Measurements from ENCODE around the gene SAP30. TPM values are rescaled to one million over a fixed set of nuclear protein-coding genes. Genes with fewer than 3 reads are reported as not detected.
A peak's percentile ranks its signal among the peaks of the same experiment; 100 is the strongest.

Gene SAP30
- total RNA-seq, 1 donor from 2014 or later: 16.8 TPM

DNA sequence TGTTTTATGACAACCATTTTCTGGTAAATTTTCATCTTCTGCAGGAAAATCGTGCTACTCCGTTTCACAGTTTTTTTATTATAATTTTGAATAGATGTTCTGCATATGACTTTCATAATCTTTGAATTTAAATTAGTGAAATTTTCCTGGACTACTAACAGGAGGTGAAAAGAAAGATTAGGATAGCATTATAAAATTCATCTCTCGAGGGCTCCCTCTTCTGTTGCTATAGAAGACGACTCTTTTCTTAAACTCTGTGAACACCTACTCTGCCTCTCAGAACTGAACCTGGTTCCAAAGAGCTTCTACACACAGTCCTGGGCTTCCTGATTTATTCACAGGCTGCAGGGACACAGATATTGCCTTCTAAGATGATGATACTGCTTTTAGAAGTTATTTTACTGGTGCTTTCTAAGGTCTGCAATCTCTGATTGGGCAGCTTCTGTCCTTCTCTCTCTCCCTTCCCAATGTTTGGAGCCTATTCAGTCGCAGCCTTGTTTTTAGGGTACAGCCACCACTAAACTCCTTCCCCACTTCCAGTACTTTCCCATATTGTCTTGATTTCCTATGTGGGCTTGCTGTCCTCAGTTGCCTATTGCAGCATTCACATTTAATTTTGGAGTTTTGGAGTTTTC lies 10.1 kb upstream of the SAP30 start:
- Mint-ChIP-seq H3K27ac (no peak overlapping the region), H3K27me3 (ENCODE audit: low read depth) (no peaks in the 10 kb centered on the region), H3K36me3 (no peaks in the 10 kb centered on the region), H3K4me3 (no peak overlapping the region), H3K4me1 (no peaks in the 10 kb centered on the region), H3K9me3 (peaks cover 3% of the 10 kb centered on the region)
- DNase-seq (ENCODE audit: low spot score in 2 of 2, unreplicated experiment in 2 of 2): no peak
- TF ChIP-seq, protein P1, sequence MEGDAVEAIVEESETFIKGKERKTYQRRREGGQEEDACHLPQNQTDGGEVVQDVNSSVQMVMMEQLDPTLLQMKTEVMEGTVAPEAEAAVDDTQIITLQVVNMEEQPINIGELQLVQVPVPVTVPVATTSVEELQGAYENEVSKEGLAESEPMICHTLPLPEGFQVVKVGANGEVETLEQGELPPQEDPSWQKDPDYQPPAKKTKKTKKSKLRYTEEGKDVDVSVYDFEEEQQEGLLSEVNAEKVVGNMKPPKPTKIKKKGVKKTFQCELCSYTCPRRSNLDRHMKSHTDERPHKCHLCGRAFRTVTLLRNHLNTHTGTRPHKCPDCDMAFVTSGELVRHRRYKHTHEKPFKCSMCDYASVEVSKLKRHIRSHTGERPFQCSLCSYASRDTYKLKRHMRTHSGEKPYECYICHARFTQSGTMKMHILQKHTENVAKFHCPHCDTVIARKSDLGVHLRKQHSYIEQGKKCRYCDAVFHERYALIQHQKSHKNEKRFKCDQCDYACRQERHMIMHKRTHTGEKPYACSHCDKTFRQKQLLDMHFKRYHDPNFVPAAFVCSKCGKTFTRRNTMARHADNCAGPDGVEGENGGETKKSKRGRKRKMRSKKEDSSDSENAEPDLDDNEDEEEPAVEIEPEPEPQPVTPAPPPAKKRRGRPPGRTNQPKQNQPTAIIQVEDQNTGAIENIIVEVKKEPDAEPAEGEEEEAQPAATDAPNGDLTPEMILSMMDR (IDR thresholded peaks at IDR 0.05; ENCODE audit: unreplicated experiment): no peak

DNA sequence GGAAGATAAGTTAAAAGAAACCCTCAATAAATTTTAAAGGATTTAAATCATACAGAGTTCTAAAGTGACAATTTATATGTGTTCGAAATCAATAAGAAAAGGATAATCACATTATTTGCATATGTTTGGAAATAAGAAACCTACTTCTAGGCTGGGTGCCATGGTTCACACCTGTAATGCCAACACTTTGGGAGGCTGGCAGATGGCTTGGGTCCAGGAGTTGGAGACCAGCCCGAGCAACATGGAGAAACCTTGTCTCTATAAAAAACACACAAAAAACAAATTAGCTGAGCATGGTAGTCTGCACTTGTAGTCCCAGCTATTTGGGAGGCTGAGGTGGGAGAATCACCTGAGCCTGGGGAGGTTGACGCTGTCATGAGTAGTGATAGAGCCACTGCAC lies 8.1 kb upstream of the SAP30 start:
- TF ChIP-seq, protein P1 (IDR thresholded peaks at IDR 0.05; ENCODE audit: unreplicated experiment): no peak
- no peak for DNase-seq (ENCODE audit: low spot score in 2 of 2, unreplicated experiment in 2 of 2)
- Mint-ChIP-seq H3K27ac (no peak overlapping the region), H3K4me3 (no peak overlapping the region), H3K9me3 (peaks cover 3% of the 10 kb centered on the region), H3K36me3 (no peaks in the 10 kb centered on the region), H3K27me3 (ENCODE audit: low read depth) (no peaks in the 10 kb centered on the region), H3K4me1 (peaks cover 3% of the 10 kb centered on the region)

DNA sequence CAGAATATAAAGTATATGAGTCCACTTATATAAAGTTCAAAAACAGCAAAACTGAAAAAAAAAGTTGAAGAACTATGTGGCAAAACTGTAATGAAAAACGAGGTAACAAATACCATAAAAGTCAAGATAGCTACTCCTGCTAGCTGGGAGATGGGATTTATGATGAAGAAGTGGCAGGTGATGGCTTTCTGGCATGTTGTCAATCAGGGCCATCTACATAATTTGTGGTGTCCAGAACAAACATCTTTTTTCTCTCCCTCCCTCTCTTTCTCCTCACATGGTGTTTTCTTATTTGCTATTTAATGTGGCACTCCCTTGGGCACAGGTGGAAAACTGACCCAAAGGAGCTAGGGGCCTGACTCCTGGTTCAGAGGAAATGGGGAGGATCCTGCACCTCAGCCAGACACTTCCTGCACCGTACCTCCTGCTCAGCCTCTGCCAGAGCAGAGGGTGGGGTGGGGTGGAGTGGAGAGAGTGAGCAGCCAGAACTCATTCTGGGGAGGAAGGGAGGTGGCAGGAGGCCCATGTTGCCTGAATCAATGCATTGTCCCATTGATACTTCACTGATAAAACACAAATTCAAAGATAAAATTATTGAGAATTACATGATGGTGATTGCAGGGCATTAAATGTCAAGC lies 5.3 kb upstream of the SAP30 start:
- DNase-seq (ENCODE audit: low spot score in 2 of 2, unreplicated experiment in 2 of 2): no peak
- Mint-ChIP-seq H3K4me3 (no peak overlapping the region), H3K9me3 (no peaks in the 10 kb centered on the region), H3K4me1 (peaks cover 11% of the 10 kb centered on the region), H3K27me3 (ENCODE audit: low read depth) (no peaks in the 10 kb centered on the region), H3K36me3 (no peaks in the 10 kb centered on the region), H3K27ac (no peak overlapping the region)
- TF ChIP-seq, protein P1 (IDR thresholded peaks at IDR 0.05; ENCODE audit: unreplicated experiment): no peak

DNA sequence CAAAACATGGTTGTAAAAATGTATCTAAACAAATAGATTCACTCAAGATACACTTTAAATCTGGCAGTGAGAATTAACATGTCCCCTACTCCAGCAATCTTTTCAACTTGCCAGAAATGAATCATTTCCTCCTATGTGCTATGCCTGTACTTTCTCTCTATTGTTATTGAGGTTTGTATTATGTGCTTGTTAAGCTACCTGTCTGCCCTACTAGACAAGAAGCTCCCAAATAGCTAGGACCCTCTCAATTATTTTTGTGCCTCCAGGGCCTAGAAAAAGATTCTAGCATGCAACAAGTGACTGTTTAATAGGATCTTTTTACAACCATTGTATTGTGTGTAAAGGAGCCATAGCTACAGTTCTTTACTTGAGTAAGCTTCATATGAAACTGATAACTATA lies 3.5 kb upstream of the SAP30 start:
- H3K9me3 Mint-ChIP-seq: no peaks in the 10 kb centered on the region
- no peak for DNase-seq (ENCODE audit: low spot score in 2 of 2, unreplicated experiment in 2 of 2)
- H3K36me3 Mint-ChIP-seq: no peaks in the 10 kb centered on the region
- H3K27me3 Mint-ChIP-seq (ENCODE audit: low read depth): no peaks in the 10 kb centered on the region
- peak overlapping the region; percentile 32 for H3K4me3 Mint-ChIP-seq
- TF ChIP-seq, protein P1 (IDR thresholded peaks at IDR 0.05; ENCODE audit: unreplicated experiment): no peak
- H3K4me1 Mint-ChIP-seq: peaks cover 13% of the 10 kb centered on the region
- H3K27ac Mint-ChIP-seq: no peak overlapping the region

DNA sequence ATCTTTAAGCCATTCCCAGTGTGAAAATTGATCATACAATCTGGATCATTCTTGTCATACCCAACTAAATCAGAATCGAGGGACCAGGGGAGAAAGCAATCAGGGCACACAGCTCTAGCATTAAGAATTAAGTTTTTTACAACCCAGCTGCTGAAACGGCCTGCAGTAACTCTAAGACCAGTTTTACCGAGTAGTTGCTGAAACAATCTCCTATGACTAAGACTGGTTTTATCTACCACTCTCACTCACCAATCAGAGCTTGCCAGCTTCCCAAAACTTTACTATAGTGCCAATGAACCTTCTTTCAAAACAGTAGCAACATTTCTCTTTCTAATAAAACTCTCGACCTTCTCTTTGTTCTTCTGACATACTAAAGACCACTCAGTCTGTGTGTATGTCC lies 2.8 kb upstream of the SAP30 start:
- Mint-ChIP-seq H3K9me3 (no peaks in the 10 kb centered on the region), H3K36me3 (no peaks in the 10 kb centered on the region), H3K27me3 (ENCODE audit: low read depth) (no peaks in the 10 kb centered on the region), H3K27ac (no peak overlapping the region), H3K4me1 (peaks cover 18% of the 10 kb centered on the region), H3K4me3 (peak overlapping the region; percentile 46)
- no peak for DNase-seq (ENCODE audit: low spot score in 2 of 2, unreplicated experiment in 2 of 2)
- TF ChIP-seq, protein P1 (IDR thresholded peaks at IDR 0.05; ENCODE audit: unreplicated experiment): no peak
